HFFc6 (cell line): ENCODE results near the gene NRP1. TPM values are rescaled to one million over a fixed set of nuclear protein-coding genes. Genes with fewer than 3 reads are reported as not detected.

Experiments used
- DNase-seq: peaks from one replicate; pipeline ENCODE4 v3.0.0-alpha.2; 2018
- H3K27ac Mint-ChIP-seq: 2 replicates; pipeline ENCODE4 v1.8.0; 2020; ENCODE audit warnings: mild to moderate bottlenecking, mixed read lengths
- H3K27me3 Mint-ChIP-seq: 2 replicates; pipeline ENCODE4 v1.8.0; 2021; ENCODE audit warnings: mild to moderate bottlenecking, moderate library complexity, mixed read lengths; ENCODE audit not compliant: insufficient read depth
- H3K36me3 Mint-ChIP-seq: 2 replicates; pipeline ENCODE4 v1.8.0; 2021; ENCODE audit warnings: low read depth, mixed read lengths
- H3K4me1 Mint-ChIP-seq: 2 replicates; pipeline ENCODE4 v1.8.0; 2020; ENCODE audit warnings: low read depth, mixed read lengths
- H3K4me3 Mint-ChIP-seq: 2 replicates; pipeline ENCODE4 v1.8.0; 2020; ENCODE audit warnings: mild to moderate bottlenecking, moderate library complexity, mixed read lengths
- H3K9me3 Mint-ChIP-seq: 2 replicates; pipeline ENCODE4 v1.8.0; 2020; ENCODE audit warnings: mild to moderate bottlenecking, mixed read lengths
- CTCF ChIP-seq: fragments of 200-600 bp; sonication (generic); IDR thresholded peaks from 2 replicates; pipeline ENCODE4 v1.5.0; 2021; ENCODE audit warnings: antibody characterized with exemption, mild to moderate bottlenecking
- total RNA-seq, 6 experiments: library from RNA; stranded (reverse); fragmentation: NEBNext Ultra II Directional; extraction: Animal tissue kit (Norgen Biotek cat#: 25700); gene quantifications; 2 replicates in 1 of 6; 3 replicates in 5 of 6; pipeline ENCODE4 v1.2.3, GENCODE V29; 2021

NRP1 gene
- total RNA-seq, 6 experiments from 2014 or later, result 136 to 164 (median 147) TPM

GRCh38 chr10:33334805-33335550 lies 511 bp upstream of the NRP1 start:
- Mint-ChIP-seq H3K27ac (peak overlapping the region; percentile 93), H3K4me1 (peaks cover 57% of the 10 kb centered on the region), H3K36me3 (peaks cover 33% of the 10 kb centered on the region), H3K27me3 (no peaks in the 10 kb centered on the region; the same call in none of the 2 replicates), H3K9me3 (no peaks in the 10 kb centered on the region), H3K4me3 (peak overlapping the region; percentile 94)
- peak; percentile 82 for TF ChIP-seq CTCF
- peak; percentile 79 for DNase-seq

GRCh38 chr10:33333260-33334101 lies 986 bp downstream of the NRP1 start:
- DNase-seq, result no peak
- Mint-ChIP-seq H3K4me1 (peaks cover 57% of the 10 kb centered on the region), H3K4me3 (peak overlapping the region; percentile 94), H3K36me3 (peaks cover 48% of the 10 kb centered on the region), H3K9me3 (no peaks in the 10 kb centered on the region), H3K27ac (peak overlapping the region; percentile 93), H3K27me3 (no peaks in the 10 kb centered on the region; the same call in none of the 2 replicates)
- no peak for TF ChIP-seq CTCF

GRCh38 chr10:33332183-33333065 lies 2.0 kb downstream of the NRP1 start:
- no peaks in the 10 kb centered on the region for H3K9me3 Mint-ChIP-seq
- no peak for DNase-seq
- peak overlapping the region; percentile 93 for H3K27ac Mint-ChIP-seq
- peaks cover 57% of the 10 kb centered on the region for H3K4me1 Mint-ChIP-seq
- H3K27me3 Mint-ChIP-seq, result no peaks in the 10 kb centered on the region; the same call in none of the 2 replicates
- H3K36me3 Mint-ChIP-seq, result peaks cover 58% of the 10 kb centered on the region
- no peak for TF ChIP-seq CTCF
- H3K4me3 Mint-ChIP-seq, result peak overlapping the region; percentile 94

GRCh38 chr10:33331379-33331694 lies 3.1 kb downstream of the NRP1 start:
- Mint-ChIP-seq H3K27me3 (no peaks in the 10 kb centered on the region; the same call in none of the 2 replicates), H3K9me3 (no peaks in the 10 kb centered on the region), H3K4me1 (peaks cover 61% of the 10 kb centered on the region), H3K36me3 (peaks cover 62% of the 10 kb centered on the region), H3K4me3 (peak overlapping the region; percentile 94), H3K27ac (peak overlapping the region; percentile 63; the same call in 1 of the 2 replicates)
- no peak for DNase-seq
- TF ChIP-seq CTCF, result no peak
